GM21619 (cell line): ENCODE results near the gene TAB2.

Experiments used
- ATAC-seq: cut with Tn5 transposase; IDR thresholded peaks from one replicate; pipeline ENCODE4 v1.9.1; 2021; ENCODE audit not compliant: unreplicated experiment

The TAB2 gene

DNA sequence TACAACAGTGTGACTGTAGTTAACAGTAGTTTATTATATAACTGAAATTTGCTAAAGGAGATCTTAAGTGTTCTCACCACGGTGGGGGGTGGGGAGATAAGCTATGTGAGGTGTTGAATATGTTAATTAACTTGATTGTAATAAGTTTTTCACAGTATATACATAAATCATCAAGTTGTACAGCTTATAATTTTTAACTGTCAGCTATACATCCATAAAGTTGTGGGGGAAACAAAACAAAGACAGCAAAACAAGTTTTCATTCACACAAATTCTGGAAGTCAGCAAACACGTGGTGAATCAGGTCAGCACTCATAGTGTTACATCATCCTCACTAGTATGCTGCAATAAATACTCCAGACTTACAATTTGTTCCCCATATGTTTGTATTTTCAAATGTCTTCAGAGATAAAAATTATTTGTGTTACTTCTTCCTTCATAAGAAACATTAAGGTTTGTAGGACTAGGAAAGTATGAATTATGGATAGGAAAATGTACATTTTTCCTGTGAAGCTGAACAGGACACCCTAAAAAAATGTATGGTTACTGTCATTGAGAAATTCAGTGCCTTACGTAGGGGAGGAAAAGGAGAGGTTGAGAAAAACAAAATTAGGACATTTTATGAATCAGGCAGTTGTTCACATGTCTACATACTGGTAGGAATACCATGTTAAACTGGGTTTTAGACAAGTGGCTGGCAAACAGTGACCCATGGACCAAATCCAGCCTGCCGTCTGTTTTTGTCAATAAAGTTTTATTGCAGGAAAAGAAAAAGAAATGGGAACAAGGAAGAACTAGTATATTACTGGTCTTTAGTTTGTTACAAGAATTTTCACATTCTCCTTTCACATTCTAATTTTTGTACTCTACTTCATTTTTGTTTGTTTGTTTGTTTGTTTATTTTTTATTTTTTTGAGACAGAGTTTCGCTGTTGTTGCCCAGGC lies 88.6 kb downstream of the TAB2 start:
- ATAC-seq = no peak

DNA sequence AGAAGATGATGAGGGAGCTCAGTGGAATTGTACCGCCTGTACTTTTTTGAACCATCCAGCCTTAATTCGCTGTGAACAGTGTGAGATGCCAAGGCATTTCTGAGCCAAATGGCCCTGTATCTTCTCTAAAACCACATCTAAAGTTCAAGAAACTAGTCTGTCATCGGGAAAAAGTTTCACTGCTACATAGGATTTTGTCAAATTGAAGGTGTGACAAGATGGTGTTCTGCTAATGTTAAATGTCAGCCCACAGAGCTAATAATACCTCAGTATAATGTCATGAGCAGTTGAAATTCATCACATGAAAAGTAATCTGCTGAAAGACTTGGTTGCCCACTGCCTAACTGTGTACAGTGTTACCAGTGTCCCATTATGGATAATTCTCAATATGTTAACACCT lies 92.1 kb downstream of the TAB2 start:
- no peak for ATAC-seq

DNA sequence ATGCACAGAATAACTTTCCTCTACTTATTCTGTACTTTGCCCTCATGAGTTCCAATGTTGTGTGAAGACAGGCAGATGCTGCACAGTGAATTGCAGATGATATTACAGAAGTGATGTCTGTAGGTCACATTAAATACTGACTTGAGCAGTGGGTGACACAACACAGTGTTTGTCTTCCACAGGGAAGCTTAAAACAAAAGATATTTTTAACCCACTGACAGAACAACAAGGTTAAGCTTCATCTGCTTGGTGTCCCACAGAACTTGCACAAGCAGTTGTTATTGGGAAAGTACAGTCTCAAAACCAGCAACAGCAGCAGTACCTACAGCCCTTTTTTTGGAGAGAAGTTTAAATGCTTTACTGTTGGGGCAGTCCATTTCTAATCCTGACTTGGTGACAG lies 93.0 kb downstream of the TAB2 start:
- ATAC-seq = no peak

DNA sequence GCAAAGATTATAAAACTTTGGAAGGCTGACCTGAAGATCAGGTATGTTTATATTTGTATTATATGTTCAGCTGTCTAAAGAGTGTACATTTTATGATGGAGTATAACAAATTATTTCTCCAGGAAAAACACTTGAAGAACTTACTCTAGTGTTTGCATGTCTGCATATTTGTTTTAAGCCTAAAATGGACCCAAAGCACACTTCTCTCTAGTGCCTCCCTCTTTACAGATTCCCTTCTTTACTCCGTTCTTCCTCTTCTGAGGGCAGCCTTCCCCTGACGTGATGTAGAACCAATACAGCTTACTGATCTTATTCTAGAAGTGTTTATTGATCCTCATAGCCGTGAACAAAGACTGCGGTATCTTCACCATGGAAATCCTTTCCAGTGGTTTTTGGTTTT lies 96.5 kb downstream of the TAB2 start:
- no peak for ATAC-seq

DNA sequence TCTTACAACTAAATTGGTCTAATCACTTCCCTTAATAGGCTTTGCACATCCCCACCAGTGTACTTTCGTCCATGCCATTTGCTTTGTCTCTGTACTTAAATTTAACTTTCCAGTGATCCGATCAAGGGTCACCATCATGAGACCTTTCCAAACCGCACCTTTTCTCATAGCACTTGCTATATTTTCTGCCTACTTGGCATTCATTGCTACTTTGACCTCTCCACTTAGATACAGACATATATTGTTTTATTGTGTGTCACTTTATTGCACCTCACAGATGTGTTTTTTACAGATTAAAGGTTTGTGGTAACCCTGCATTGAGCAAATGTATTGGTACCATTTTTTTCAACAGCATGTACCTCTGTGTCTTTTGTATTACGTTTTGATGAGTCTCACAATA lies 97.3 kb downstream of the TAB2 start:
- no peak for ATAC-seq

DNA sequence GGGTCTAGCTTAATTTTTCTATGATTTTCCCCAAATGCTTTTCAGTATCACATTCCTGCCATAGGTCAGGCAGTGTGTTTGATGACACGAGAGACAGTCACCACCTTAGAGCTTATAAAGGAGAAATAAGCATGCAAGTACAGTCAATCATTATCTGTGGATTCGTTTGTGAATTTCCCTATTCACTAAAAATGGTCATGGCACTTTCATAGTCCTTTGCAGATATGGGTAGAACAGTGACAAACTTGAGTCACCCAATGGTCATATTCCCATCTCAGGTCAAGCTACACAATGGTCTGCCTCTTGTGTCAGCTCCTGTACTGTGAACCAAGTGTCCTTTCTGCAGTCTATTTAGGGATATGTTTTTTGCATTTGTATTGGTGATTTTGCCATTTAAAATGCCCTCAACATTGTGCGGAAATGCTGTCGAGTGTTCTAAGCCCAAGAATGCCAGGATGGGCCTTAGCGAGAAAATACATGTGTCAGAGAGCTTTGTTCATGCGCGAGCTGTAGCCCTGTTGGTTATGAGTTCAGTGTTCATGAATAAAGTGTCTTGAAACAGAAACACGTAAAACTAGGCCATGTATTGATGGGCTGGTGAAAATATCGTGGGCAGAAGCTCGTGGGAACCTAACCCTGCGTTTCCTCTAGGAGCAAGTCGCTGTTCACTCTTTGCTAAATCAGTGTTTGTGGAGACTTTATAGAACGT lies 102.3 kb downstream of the TAB2 start:
- ATAC-seq = no peak

DNA sequence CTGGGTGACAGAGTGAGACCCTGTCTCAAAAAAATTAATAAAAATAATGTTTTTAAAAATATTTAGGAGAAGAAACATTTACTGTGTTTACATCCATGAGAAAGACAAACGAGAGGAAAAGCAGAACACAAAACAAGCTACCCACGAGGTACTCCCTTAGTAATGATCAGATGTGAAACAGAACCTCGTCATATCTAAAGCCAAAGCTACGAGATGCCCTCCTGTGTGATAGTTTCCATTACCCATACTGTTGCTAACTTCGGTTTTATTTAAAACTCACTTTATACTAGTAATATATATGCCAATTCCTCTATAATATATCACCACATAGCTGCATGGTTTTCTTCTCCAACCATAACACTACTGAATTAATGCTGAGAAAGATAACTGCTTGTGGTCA lies 103.6 kb downstream of the TAB2 start:
- ATAC-seq = no peak

DNA sequence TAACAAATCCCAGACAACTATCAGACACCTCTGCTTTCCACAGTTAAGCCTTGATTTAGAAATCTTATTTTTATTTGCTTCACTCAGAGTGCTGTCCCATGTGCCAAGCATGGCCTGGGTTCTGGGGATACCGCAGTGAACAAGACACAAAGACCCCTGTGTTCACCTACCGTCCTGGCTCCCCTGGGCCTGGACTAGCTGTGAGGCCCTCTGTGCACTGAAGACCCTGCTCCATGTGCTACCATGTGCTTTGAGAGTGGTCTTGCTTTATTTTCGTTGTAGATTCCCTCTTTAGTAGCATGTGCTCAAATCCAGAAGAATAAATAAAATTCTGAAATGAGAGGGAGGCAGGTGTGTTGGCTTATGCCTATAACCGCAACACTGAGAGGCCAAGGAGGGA lies 105.1 kb downstream of the TAB2 start:
- no peak for ATAC-seq

DNA sequence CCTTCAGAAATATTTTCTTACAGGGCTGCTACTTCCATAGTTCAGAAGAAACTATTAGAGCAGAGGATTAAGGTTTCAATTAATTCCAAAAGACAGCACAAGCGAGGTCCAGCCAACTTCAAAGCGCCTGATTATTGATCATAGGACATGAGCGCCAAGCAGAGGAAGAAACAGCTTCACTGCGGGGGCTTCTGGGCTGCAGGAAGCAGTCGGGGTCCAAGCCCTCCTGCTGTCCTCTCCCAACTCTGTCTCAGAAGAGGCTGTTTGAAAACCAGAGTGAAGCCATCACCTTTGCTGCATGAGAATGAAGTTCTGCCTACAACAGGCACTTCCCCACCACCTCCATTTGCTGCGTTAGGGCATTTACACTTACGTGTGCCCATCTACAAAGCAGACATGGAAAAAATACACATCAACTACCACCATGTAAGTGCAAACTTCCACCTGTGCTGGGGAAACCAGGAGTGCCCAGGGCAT lies 106.5 kb downstream of the TAB2 start:
- ATAC-seq = no peak

DNA sequence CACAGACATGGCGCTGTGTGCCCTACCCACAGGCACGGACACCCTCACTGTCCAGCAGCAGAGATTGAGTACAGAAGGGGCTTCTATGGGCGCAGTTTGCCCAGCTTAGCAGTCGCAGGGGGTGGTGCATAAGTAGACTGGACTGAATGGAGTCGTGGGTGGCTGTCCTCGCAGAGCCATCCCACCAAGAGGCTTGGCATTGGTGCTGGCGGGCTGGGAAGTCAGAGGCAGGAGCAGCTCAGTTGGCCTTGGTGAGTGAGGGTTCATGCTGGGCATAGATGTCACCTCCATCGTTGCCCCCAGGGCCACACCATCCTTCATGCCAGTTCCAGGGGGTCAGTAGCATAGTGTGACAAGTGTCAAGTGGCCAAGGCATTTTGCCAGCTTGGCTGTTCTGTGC lies 107.7 kb downstream of the TAB2 start:
- ATAC-seq = no peak

DNA sequence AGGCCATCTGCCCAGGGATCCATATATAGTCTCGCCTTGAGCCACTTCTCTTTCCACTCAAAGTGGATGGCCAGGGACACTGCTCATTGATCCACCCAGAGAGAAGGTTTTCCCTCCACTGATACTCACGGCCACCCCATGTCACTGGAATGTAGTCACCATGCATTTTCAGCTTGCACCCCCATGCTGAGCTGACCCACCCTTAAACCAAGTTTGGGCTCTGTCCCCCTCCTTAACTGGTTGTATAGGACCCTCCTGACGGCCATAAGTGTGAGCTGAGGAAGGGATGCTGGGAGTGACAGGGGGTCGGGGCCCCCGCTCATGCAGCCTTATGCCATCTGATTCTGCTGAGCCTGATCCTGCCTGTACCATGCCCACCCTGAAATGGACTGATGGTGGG lies 108.2 kb downstream of the TAB2 start:
- ATAC-seq = no peak

DNA sequence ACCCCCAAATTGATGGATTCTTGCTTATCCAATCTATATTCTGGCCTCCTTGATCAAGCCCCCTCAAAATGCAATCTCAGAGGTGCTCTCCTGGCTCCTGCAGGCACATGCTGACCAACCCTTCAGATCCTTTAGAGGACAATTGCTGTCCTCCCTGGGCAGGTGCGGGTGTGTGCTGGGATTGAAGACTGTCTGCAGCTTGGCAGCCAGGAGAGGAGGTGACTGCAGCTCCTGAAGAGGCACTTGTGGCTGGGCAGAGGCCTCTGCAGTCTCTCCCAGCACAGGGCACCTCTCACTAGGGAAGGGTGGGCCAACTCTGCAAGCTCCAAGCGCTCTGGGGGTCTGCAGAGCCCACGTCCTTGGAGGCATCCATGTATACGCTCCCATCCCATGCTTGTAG lies 111.1 kb downstream of the TAB2 start:
- ATAC-seq = no peak

DNA sequence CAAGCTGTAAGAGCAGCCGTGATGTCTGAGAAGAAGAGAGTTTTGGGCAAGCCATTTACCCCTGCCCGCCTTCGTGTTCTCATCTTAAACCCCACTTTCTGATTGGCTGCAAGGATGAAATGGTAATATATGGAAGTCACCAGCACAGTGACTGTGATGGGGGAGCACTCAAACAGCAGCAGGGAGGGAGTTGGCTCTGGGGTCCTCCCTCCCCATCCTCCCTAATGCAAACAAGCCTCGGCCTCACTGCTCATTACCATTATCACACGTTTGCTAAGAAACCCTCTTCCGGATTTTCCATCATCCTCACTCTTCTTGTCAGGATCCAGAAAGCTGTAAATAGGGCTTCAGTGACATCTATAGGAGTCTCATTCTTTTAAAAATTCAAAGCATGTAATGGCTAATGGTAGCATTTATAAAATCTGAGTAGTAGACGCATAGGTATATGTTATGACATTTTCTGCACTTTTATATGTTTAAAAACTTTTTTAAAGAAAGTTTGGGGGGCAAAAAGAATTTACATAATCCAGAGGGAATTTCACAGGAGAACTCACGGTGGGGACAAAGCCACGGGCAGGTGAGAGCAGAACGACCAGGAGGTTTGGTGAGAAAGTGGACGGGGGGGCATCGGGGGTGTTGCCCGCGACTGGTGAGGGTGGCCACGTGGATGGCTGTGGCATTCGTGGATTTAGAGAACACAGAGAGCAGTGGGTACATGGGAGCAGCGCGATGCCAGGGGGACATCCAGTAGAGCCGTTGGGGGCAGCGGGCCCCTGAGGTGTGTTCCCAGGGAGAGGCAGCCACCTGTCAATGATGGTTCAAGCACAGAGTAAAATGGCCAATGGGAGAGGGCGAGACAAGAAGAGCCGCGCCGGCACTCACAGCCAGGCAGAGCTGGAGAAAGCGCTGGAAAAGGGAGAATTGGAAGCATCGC lies 112.2 kb downstream of the TAB2 start:
- no peak for ATAC-seq

DNA sequence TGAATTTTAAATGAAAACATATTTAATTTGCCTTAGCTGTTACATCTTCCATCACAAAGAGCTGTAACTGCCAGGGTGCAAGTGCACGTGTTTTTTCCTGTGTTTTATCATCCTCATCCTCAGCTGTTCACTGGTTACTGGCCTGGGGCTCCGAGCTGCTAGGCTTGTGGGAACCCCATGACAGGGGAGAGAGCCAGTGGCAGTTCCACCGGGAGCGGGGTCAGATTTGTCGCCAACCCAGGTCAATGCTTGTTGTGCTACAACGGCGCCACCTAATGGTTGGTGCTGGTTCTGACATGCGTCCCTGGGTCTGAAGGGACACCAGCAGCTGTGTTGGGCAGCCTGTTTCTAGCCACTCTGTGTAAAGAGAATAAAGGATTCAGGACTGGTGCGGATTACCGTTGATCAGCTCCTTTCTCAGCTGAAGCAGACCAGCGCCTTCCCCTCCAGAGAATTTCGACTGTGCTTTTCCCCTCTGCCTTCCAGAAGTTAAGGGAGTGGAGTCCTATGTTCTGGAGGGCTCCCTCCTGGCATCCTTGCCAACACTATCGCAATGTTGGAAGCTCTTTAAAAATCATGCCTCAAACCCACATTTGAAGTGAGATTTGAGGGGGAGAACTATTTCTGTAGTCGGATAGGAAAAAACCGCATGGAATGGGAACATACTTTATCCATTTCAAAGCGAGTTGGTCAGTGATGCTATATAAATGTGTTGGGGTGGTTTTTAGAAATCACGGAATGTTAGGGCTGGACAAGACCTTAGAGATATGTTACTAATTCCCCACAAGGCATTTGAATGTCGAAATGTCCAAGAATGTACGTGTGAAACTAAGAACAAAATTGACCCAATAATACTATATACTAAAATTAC lies 114.6 kb downstream of the TAB2 start:
- peak; percentile 93 for ATAC-seq

DNA sequence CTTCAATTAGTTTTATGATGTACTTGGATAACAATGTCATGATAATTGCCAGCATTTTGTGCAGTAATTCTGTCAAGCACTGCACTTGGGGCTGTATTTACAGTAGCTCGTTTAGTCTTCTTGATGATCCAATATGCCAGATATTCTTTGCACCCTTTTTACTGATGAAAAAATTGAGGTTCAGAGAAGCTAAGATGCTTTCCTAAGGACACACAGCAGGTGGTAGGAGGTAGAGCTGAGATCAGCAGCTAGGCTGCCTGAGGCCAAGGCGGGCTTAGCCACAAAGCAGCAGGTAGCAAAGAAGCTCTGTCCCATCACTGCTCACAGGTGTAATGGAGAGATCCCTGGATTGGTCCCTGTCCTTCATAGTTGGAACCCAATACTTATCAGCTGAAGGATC lies 115.9 kb downstream of the TAB2 start:
- ATAC-seq = no peak

DNA sequence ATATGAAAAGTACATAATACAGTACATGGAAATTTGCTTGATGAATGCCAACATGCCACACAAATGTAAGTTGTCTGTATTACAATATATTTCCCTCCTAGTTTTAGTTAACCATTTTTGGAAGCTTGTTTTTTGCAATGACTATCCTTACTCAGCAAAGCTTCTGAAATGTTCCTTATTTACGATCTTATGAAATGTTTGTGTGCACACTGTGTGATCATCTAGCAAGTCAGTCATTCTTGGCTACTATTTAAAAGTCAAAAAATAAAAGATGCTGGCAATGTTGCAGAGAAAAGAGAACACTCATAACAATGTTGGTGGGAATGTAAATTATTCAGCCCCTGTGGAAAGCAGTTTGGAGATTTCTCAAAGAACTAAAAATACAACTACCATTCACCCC lies 116.4 kb downstream of the TAB2 start:
- ATAC-seq = no peak

DNA sequence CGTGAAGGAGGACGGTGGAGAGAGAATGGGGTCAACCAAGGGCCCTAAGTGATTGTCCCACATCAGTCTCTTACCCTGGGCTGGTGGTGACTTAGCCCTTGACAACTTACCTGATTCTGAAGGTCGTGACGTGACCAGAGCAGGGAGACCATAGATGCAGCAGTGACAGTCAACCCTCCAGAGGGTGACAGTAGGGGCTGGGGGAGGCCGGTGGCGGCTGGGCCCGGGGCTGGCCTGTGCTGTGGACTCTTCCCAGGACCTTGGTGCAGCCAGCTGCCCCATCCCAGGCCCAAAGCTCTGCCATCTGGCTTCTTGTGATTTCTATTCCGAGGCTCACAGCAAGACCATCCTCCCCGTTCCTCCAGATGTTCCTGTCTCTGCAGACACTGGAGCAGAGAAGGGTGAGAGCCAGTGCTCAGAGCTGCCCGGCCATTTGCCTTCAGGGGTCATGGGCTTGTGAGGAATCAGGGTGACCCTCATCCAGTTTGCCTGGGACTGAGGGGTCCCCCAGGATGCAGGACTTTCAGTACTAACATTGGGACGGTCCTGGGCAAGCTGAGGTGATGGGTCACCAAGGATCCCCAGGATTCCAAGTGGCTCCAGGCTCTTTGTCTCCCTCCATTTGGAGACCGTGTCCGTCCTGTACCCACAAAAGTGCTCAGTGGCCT lies 118.5 kb downstream of the TAB2 start:
- no peak for ATAC-seq

DNA sequence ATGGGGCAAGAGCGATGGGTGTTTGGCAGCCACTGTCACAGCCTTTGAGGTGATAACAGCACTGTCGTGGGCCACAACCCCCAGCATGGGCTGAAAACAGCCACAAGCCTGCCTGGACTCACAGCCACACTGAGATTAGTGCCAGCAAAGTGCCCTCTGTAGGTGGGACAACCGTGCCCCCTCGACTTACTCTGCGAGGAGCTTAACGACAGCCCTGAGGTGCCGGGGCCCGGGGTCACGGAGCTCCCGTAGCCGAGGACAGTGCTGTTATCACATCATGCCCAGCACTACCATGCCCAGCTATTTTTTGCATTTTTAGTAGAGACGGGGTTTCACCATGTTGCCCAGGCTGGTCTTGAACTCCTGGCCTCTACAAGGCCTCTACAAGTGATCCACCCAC lies 119.1 kb downstream of the TAB2 start:
- ATAC-seq = no peak

DNA sequence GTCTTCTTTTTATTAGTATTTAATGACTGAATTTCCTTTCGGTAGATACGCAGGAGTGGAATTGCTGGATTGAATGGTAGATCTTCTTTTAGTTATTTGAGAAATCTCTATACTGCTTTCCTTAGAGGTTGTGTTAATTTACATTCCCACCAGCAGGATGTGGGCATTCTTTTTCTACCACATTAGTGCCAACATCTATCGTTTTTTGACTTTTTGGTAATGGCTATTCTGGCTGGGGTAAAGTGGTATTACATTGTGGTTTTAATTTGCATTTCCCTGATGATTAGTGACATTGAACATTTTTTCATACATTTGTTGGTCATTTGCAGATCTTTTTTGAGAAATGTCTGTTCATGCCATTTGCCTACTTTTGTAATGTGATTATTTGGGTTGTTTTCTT lies 119.7 kb downstream of the TAB2 start:
- ATAC-seq = no peak

DNA sequence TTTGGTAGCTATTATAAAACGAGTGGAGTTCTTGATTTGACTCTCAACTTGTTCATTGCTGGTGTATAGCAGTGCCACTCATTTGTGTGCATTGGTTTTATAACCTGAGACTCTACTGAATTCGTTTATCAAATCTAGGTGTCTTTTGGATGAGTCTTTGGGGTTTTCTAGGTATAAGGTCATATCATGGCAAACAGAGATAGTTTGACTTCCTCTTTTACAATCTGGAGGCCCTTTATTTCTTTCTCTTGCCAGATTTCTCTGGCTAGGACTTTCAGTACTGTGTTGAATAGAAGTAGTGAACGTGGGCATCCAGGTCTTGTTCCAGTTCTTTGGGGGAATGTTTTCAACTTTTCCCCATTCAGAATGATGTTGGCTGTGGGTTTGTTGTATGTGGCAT lies 121.3 kb downstream of the TAB2 start:
- ATAC-seq = no peak
